Measurements from ENCODE around the gene GOLGA5.
"Not testable (repeated sequence)": the region's sequence is repeated elsewhere in the genome, so short reads cannot be mapped to it uniquely, and the experiment has no call there.

- TF ChIP-seq CTCF (IDR thresholded peaks at IDR 0.05; ENCODE audit: low read length); EZH2 (IDR thresholded peaks at IDR 0.05; ENCODE audit: borderline replicate concordance, low read length): not testable (repeated sequence)
Observed at GRCh38 chr14:92750222-92750728, 43.8 kb upstream of the GOLGA5 start.
